Measurements from ENCODE around the gene SPHK2.

- TF ChIP-seq CTCF (tag by site-specific recombination; IDR thresholded peaks at IDR 0.05) (no peak), ZNF114 (tag by site-specific recombination; IDR thresholded peaks at IDR 0.05) (no peak), ZNF548 (tag by site-specific recombination; IDR thresholded peaks at IDR 0.05) (no peak), ZNF274 (IDR thresholded peaks at IDR 0.05; ENCODE audit: low read length) (no peak), ZNF274 (tag by site-specific recombination; IDR thresholded peaks at IDR 0.05; ENCODE audit: borderline replicate concordance) (no peak), SETDB1 (IDR thresholded peaks at IDR 0.05; ENCODE audit: insufficient read length, low read length) (no peak), ZNF311 (tag by site-specific recombination; IDR thresholded peaks at IDR 0.05; ENCODE audit: borderline replicate concordance) (no peak), ZBTB48 (tag by site-specific recombination; IDR thresholded peaks at IDR 0.05) (no peak), GLIS2 (tag by site-specific recombination; IDR thresholded peaks at IDR 0.05) (no peak), ZNF843 (tag by site-specific recombination; IDR thresholded peaks at IDR 0.05) (no peak), ZNF580 (tag by site-specific recombination; IDR thresholded peaks at IDR 0.05) (no peak), ZNF623 (tag by site-specific recombination; IDR thresholded peaks at IDR 0.05) (no peak), KLF16 (tag by site-specific recombination; IDR thresholded peaks at IDR 0.05) (no peak)
Measured at GRCh38 chr19:48609571-48610108, 9.7 kb upstream of the SPHK2 start.

Measured in HEK293 (cell line).